AG04450 (cell line): ENCODE data around the gene LRP1-AS. TPM values are rescaled to one million over a fixed set of nuclear protein-coding genes. Genes with fewer than 3 reads are reported as not detected.

ENCODE experiments used
- CTCF ChIA-PET: fragments of 300-600, 350-600 bp; formaldehyde crosslinking; extraction: SDS; loops from one replicate; lab custom pipeline; 2022; ENCODE audit warnings: antibody characterized with exemption, inconsistent platforms; lab: Charles Lee
- POLR2A ChIA-PET: fragments of 350-600 bp; formaldehyde crosslinking; extraction: SDS; loops from one replicate; lab custom pipeline; 2021; ENCODE audit warnings: antibody characterized with exemption, inconsistent platforms; lab: Yijun Ruan, JAX
- DNase-seq: peaks from one replicate; pipeline ENCODE4 v3.0.0-alpha.2; 2011; ENCODE audit warnings: low read depth, low spot score
- H3K27ac ChIP-seq: one replicate; pipeline ENCODE4 v1.5.1; 2012; ENCODE audit warnings: low read depth, low read length, control low read depth
- H3K27me3 ChIP-seq: one replicate; pipeline ENCODE4 v1.6.0; 2012; ENCODE audit warnings: low read length; ENCODE audit not compliant: control insufficient read depth, insufficient read depth
- H3K4me3 ChIP-seq: 2 replicates; pipeline ENCODE4 v1.5.1; 2011; ENCODE audit warnings: mild to moderate bottlenecking, low read depth, low read length, control low read depth
- H3K9me3 ChIP-seq: 2 replicates; pipeline ENCODE4 v1.5.1; 2012; ENCODE audit warnings: low read length; ENCODE audit not compliant: control insufficient read depth, insufficient read depth
- polyA plus RNA-seq: library from polyadenylated mRNA; depleted of rRNA; stranded (reverse); fragments of >200 nt; gene quantifications from 2 replicates; pipeline ENCODE4 v1.2.3, GENCODE V29; 2011
- TF ChIP-seq, protein P1 (sequence below): IDR thresholded peaks from 2 replicates; pipeline ENCODE4 v1.5.1; 2011; ENCODE audit warnings: low read depth, low read length, control low read depth, inconsistent platforms

The LRP1-AS gene
- polyA plus RNA-seq, 1 experiment = not detected

DNA sequence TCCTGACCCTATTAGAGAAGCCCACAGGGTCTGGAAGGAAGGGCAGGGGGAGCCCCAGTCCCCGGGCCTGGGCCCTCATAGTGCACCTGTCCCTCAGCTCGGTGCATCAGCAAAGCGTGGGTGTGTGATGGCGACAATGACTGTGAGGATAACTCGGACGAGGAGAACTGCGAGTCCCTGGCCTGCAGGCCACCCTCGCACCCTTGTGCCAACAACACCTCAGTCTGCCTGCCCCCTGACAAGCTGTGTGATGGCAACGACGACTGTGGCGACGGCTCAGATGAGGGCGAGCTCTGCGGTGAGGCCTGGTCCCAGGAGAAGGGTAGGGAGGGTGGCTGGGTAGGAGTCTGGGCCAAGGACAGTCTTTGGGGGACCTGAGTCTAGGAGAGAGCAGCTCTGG is 26.3 kb upstream of the LRP1-AS start:
- DNase-seq = no peak
- Histone ChIP-seq H3K27ac (no peak overlapping the region), H3K4me3 (no peak overlapping the region), H3K9me3 (no peaks in the 10 kb centered on the region), H3K27me3 (no peaks in the 10 kb centered on the region)
- TF ChIP-seq, protein P1, sequence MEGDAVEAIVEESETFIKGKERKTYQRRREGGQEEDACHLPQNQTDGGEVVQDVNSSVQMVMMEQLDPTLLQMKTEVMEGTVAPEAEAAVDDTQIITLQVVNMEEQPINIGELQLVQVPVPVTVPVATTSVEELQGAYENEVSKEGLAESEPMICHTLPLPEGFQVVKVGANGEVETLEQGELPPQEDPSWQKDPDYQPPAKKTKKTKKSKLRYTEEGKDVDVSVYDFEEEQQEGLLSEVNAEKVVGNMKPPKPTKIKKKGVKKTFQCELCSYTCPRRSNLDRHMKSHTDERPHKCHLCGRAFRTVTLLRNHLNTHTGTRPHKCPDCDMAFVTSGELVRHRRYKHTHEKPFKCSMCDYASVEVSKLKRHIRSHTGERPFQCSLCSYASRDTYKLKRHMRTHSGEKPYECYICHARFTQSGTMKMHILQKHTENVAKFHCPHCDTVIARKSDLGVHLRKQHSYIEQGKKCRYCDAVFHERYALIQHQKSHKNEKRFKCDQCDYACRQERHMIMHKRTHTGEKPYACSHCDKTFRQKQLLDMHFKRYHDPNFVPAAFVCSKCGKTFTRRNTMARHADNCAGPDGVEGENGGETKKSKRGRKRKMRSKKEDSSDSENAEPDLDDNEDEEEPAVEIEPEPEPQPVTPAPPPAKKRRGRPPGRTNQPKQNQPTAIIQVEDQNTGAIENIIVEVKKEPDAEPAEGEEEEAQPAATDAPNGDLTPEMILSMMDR = no peak
- ChIA-PET CTCF (interaction anchor here (0.8 to 2.4 kb wide), 7 partner anchors 10 to 104 kb away, joined by 3 to 27 read pairs (median 3); partner anchors contain the start of gene LRP1), POLR2A (interaction anchor here (0.7 kb wide), 1 partner anchor 105 kb away, joined by 3 read pairs; no protein-coding TSS in a partner anchor)

DNA sequence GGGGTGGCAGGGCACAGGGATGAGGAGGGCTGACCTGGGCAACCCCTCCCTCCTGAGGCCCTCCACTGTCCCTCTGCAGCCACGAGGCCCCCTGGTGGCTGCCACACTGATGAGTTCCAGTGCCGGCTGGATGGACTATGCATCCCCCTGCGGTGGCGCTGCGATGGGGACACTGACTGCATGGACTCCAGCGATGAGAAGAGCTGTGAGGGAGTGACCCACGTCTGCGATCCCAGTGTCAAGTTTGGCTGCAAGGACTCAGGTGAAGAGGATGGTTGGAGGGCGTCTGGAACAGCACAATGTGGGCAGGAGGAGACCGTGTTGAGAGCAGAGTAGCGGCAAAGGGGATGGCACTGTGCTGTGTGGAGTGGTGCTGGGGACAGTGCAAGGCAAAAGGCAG is 25.7 kb upstream of the LRP1-AS start:
- ChIA-PET POLR2A (interaction anchor here (0.7 to 1.6 kb wide), 2 partner anchors 45 to 104 kb away, joined by 3 to 7 read pairs; partner anchors contain the start of gene LRP1), CTCF (interaction anchor here (0.8 to 2.4 kb wide), 7 partner anchors 10 to 104 kb away, joined by 3 to 27 read pairs (median 3); partner anchors contain the start of gene LRP1)
- no peak overlapping the region for H3K4me3 ChIP-seq
- no peak for DNase-seq
- TF ChIP-seq, protein P1 = peak; percentile 63
- H3K27me3 ChIP-seq = no peaks in the 10 kb centered on the region
- no peaks in the 10 kb centered on the region for H3K9me3 ChIP-seq
- H3K27ac ChIP-seq = no peak overlapping the region

DNA sequence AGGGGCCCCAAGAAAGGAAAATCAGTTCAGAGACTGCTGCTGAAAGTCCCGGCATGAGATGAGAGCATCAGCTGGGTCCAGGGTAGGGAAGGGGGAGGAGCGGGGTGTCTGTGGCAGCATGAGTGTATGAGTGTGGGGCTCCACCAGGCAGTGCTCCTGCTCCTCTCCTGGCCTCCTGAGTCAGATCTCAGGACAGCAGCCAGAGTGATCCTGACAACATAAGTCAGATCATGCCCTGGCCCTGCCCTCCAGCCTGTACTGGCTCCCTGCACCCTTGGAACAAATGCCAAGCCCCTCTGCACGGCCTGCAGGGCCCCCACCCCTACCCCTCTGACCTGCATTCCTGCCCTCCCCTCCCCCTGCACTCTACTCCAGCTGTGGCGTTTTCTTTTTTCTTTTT is 24.2 kb upstream of the LRP1-AS start:
- peak; percentile 42 for DNase-seq
- ChIA-PET POLR2A (interaction anchor here (1.0 to 1.6 kb wide), 4 partner anchors 10 to 58 kb away, joined by 3 to 9 read pairs (median 6); partner anchors contain the start of genes LRP1 and SHMT2), CTCF (interaction anchor here (0.6 to 1.5 kb wide), 5 partner anchors 44 to 103 kb away, joined by 3 to 10 read pairs (median 6); partner anchors contain the start of gene LRP1)
- Histone ChIP-seq H3K9me3 (no peaks in the 10 kb centered on the region), H3K4me3 (no peak overlapping the region), H3K27ac (peak overlapping the region; percentile 39), H3K27me3 (no peaks in the 10 kb centered on the region)
- TF ChIP-seq, protein P1 = no peak

DNA sequence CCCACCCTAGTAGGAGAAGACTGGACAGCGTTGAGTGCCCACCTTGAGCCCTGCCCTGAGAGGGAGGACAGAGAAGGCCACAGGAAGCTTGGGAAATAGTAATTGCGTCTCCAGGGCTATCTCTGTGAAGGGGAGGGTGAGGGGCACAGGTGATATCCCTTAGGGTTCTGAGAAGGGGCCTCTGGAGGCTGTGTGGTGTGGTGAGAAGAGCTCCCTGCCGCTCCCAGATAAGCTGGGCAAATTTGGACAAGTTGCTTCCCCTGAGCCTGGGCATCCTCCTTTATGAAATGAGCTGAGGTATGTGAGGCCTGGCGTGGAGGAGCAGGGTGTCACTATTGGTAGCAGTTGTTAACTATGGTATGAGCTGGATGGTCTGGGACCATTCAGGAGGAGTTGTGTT is 23.5 kb upstream of the LRP1-AS start:
- Histone ChIP-seq H3K27me3 (no peaks in the 10 kb centered on the region), H3K4me3 (no peak overlapping the region), H3K9me3 (no peaks in the 10 kb centered on the region), H3K27ac (peak overlapping the region; percentile 57)
- DNase-seq = no peak
- ChIA-PET CTCF (interaction anchor here (1.5 kb wide), 2 partner anchors 47 to 77 kb away, joined by 6 to 10 read pairs; no protein-coding TSS in a partner anchor), POLR2A (interaction anchor here (0.5 to 1.4 kb wide), 4 partner anchors 10 to 614 kb away, joined by 3 to 4 read pairs (median 4); partner anchors contain the start of genes LRP1 and SHMT2)
- TF ChIP-seq, protein P1 = no peak

DNA sequence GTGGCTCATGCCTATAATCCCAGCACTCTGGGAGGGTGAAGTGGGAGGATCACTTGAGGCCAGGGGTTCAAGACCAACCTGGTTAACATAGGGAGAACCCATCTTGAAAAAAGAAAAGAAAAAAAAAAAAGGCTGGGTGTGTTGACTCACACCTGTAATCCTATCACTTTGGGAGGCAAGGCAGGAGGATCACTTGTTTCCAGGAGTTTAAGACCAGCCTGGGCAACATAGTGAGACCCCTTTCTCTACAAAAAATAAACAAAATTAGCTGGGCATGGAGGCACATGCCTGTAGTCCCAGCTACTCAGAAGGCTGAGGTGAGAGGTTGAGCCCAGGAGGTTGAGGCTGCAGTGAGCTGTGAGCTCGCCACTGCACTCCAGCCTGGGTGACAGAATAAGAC is 23.0 kb upstream of the LRP1-AS start:
- no peak for DNase-seq
- CTCF ChIA-PET = interaction anchor here (1.5 kb wide), 1 partner anchor 47 kb away, joined by 10 read pairs; no protein-coding TSS in a partner anchor
- H3K27ac ChIP-seq = no peak overlapping the region
- TF ChIP-seq, protein P1 = no peak
- H3K9me3 ChIP-seq = no peaks in the 10 kb centered on the region
- POLR2A ChIA-PET = interaction anchor here (0.5 to 0.8 kb wide), 2 partner anchors 42 to 613 kb away, joined by 3 to 4 read pairs; partner anchors contain the start of gene LRP1
- H3K27me3 ChIP-seq = no peaks in the 10 kb centered on the region
- H3K4me3 ChIP-seq = no peak overlapping the region
